Endodermal cell (in vitro differentiated cells): ENCODE results near the gene TEC. TPM values are rescaled to one million over a fixed set of nuclear protein-coding genes. Genes with fewer than 3 reads are reported as not detected.
A peak's percentile ranks its signal among the peaks of the same experiment; 100 is the strongest.
"Not testable (repeated sequence)": the region's sequence is repeated elsewhere in the genome, so short reads cannot be mapped to it uniquely, and the experiment has no call there.

Experiments
- DNase-seq: peaks from one replicate; pipeline ENCODE4 v3.0.0-alpha.2; 2017
- H3K27ac ChIP-seq: 2 replicates; pipeline ENCODE4 v1.5.1; 2013; ENCODE audit warnings: mild to moderate bottlenecking, low read depth, low read length, moderate library complexity
- H3K27me3 ChIP-seq: 2 replicates; pipeline ENCODE4 v1.6.1; 2013; ENCODE audit warnings: mild to moderate bottlenecking, low read length, moderate library complexity; ENCODE audit not compliant: insufficient read depth, control insufficient read depth, poor library complexity, severe bottlenecking
- H3K36me3 ChIP-seq: 2 replicates; pipeline ENCODE4 v1.7.0; 2013; ENCODE audit warnings: mild to moderate bottlenecking, low read length, moderate library complexity; ENCODE audit not compliant: control insufficient read depth, insufficient read depth
- H3K4me1 ChIP-seq: one replicate; pipeline ENCODE4 v1.7.0; 2013; ENCODE audit warnings: low read length; ENCODE audit not compliant: control insufficient read depth, insufficient read depth
- H3K4me3 ChIP-seq: 2 replicates; pipeline ENCODE4 v1.5.1; 2013; ENCODE audit warnings: mild to moderate bottlenecking, low read length, moderate library complexity
- H3K9ac ChIP-seq: 2 replicates; pipeline ENCODE4 v1.6.1; 2013; ENCODE audit warnings: mild to moderate bottlenecking, low read length, moderate library complexity; ENCODE audit not compliant: poor library complexity, severe bottlenecking; ENCODE audit errors: extremely low read depth
- H3K9me3 ChIP-seq: 2 replicates; pipeline ENCODE4 v1.6.1; 2013; ENCODE audit warnings: mild to moderate bottlenecking, low read length, moderate library complexity; ENCODE audit not compliant: control insufficient read depth
- H3K27ac Mint-ChIP-seq: 2 replicates; pipeline ENCODE4 v1.8.0; 2020; ENCODE audit warnings: mixed read lengths
- H3K27me3 Mint-ChIP-seq: 2 replicates; pipeline ENCODE4 v1.8.0; 2021; ENCODE audit warnings: mild to moderate bottlenecking, mixed read lengths; ENCODE audit not compliant: insufficient read depth
- H3K36me3 Mint-ChIP-seq: 2 replicates; pipeline ENCODE4 v1.8.0; 2020; ENCODE audit warnings: low read depth, mixed read lengths
- H3K4me1 Mint-ChIP-seq: 2 replicates; pipeline ENCODE4 v1.8.0; 2020; ENCODE audit warnings: mixed read lengths
- H3K4me3 Mint-ChIP-seq: 2 replicates; pipeline ENCODE4 v1.8.0; 2020; ENCODE audit warnings: mild to moderate bottlenecking, moderate library complexity, mixed read lengths
- H3K9me3 Mint-ChIP-seq: 2 replicates; pipeline ENCODE4 v1.8.0; 2020; ENCODE audit warnings: mild to moderate bottlenecking, mixed read lengths
- CTCF ChIP-seq: fragments of 200-600 bp; sonication (generic); conservative IDR thresholded peaks from 2 replicates; pipeline ENCODE4 v1.5.0; 2021; ENCODE audit warnings: antibody characterized with exemption, mild to moderate bottlenecking
- WGBS, 2 experiments: methylation state at CpG; one replicate each; pipeline versions ENCODE4 v1.1.5 to v1.1.7; 2013; ENCODE audit warnings: missing lambda C conversion rate in 2 of 2, mixed read lengths in 1 of 2; ENCODE audit not compliant: insufficient coverage in 1 of 2, insufficient read length in 1 of 2; 5-methylcytosine and 5-hydroxymethylcytosine counted together
- total RNA-seq, 2 donors: library from RNA; stranded (reverse); fragmentation: NEBNext Ultra II Directional in 1 of 2; extraction: Animal tissue kit (Norgen Biotek cat#: 25700) in 1 of 2; gene quantifications; 2 replicates in 1 of 2; 3 replicates in 1 of 2; pipeline ENCODE4 v1.2.1, GENCODE V29; 2021

TEC gene
- total RNA-seq, 2 donors from 2014 or later: 3.8 to 5.4 TPM

- H3K4me3 Mint-ChIP-seq: no peak overlapping the region
- no CpG with 5 or more reads among the region's 2 CpGs for WGBS, 2 experiments
- H3K27me3 ChIP-seq: no peaks in the 10 kb centered on the region
Observed at GRCh38 chr4:48188390-48188789, 81.2 kb downstream of the TEC start.

GRCh38 chr4:48187813-48188212 is 81.8 kb downstream of the TEC start:
- no peak for TF ChIP-seq CTCF
- Histone ChIP-seq H3K4me3 (peak overlapping the region; percentile 17), H3K27me3 (no peaks in the 10 kb centered on the region), H3K4me1 (peaks cover 5% of the 10 kb centered on the region), H3K9me3 (no peaks in the 10 kb centered on the region), H3K27ac (no peak overlapping the region), H3K9ac (no peak overlapping the region), H3K36me3 (no peaks in the 10 kb centered on the region)
- peaks cover 13% of the 10 kb centered on the region for H3K9me3 Mint-ChIP-seq
- H3K36me3 Mint-ChIP-seq: no peaks in the 10 kb centered on the region
- H3K27me3 Mint-ChIP-seq: no peaks in the 10 kb centered on the region
- H3K27ac Mint-ChIP-seq: no peak overlapping the region
- H3K4me1 Mint-ChIP-seq: peaks cover 9% of the 10 kb centered on the region
- 83% methylated on average over 2 of the region's 2 CpGs; no CpG with 5 or more reads in 1 of the 2 experiments for WGBS, 2 experiments
- DNase-seq: no peak
- no peak overlapping the region for H3K4me3 Mint-ChIP-seq

More at GRCh38 chr4:48188390-48188789, 81.2 kb downstream of the TEC start:
- no peak overlapping the region for H3K9ac ChIP-seq
- H3K36me3 ChIP-seq: no peaks in the 10 kb centered on the region
- H3K27ac ChIP-seq: no peak overlapping the region
- Mint-ChIP-seq H3K9me3 (peaks cover 13% of the 10 kb centered on the region), H3K27ac (no peak overlapping the region), H3K4me1 (peaks cover 3% of the 10 kb centered on the region), H3K27me3 (no peaks in the 10 kb centered on the region), H3K36me3 (no peaks in the 10 kb centered on the region)
- TF ChIP-seq CTCF: no peak
- no peak overlapping the region for H3K4me3 ChIP-seq
- DNase-seq: no peak
- peaks cover under 1% of the 10 kb centered on the region for H3K4me1 ChIP-seq
- no peaks in the 10 kb centered on the region for H3K9me3 ChIP-seq

- Mint-ChIP-seq H3K4me1 (peaks cover 10% of the 10 kb centered on the region), H3K9me3 (peaks cover 13% of the 10 kb centered on the region)
- H3K36me3 Mint-ChIP-seq, H3K4me3 Mint-ChIP-seq, H3K27me3 ChIP-seq, H3K9ac ChIP-seq, H3K9me3 ChIP-seq, H3K27ac ChIP-seq, H3K4me3 ChIP-seq, H3K27ac Mint-ChIP-seq, H3K4me1 ChIP-seq, H3K27me3 Mint-ChIP-seq, H3K36me3 ChIP-seq, DNase-seq: not testable (repeated sequence)
- WGBS, 2 experiments: 95 to 100% methylated on average over 2 to 3 of the region's 5 CpGs
Observed at GRCh38 chr4:48187066-48187465, 82.6 kb downstream of the TEC start.

GRCh38 chr4:48186394-48186793 is 83.2 kb downstream of the TEC start:
- H3K27ac ChIP-seq, H3K27me3 ChIP-seq, H3K36me3 Mint-ChIP-seq, H3K4me3 Mint-ChIP-seq, H3K9me3 ChIP-seq, H3K36me3 ChIP-seq, H3K27ac Mint-ChIP-seq, H3K4me3 ChIP-seq, H3K4me1 ChIP-seq, H3K27me3 Mint-ChIP-seq, H3K9ac ChIP-seq, DNase-seq: not testable (repeated sequence)
- peaks cover 10% of the 10 kb centered on the region for H3K4me1 Mint-ChIP-seq
- WGBS, 2 experiments: 94 to 100% methylated on average over 1 to 33 of the region's 33 CpGs
- H3K9me3 Mint-ChIP-seq: peaks cover 13% of the 10 kb centered on the region
